ENCODE measurements around the gene RAB44. TPM values are rescaled to one million over a fixed set of nuclear protein-coding genes. Genes with fewer than 3 reads are reported as not detected.

The RAB44 gene
- total and polyA plus RNA-seq, 2 of the 13 experiments (the other 11 are each of a cell fraction or from before 2014, with no cell fraction given) = not detected

GRCh38 chr6:36666826-36667591, 30.6 kb upstream of the RAB44 start (continued):
- no peak for TF ChIP-seq DZIP1 (CRISPR knock-in tag; IDR thresholded peaks at IDR 0.05)
- no peak for TF ChIP-seq PAWR (CRISPR knock-in tag; IDR thresholded peaks at IDR 0.05; ENCODE audit: borderline replicate concordance)
- TF ChIP-seq ZNF512 (CRISPR knock-in tag; IDR thresholded peaks at IDR 0.05) = 0 out of 2 replicates have a peak, but pooled peaks have one; percentile 61
- TF ChIP-seq ZNF225 (CRISPR knock-in tag; IDR thresholded peaks at IDR 0.05) = peak; percentile 77; the same call in 1 of the 2 replicates
- no peak; the same call in 1 of the 2 replicates for TF ChIP-seq ZBTB7A (CRISPR knock-in tag; IDR thresholded peaks at IDR 0.05)
- TF ChIP-seq SP140L (CRISPR knock-in tag; IDR thresholded peaks at IDR 0.05; ENCODE audit: borderline replicate concordance) = peak; percentile 58; the same call in 1 of the 2 replicates
- peak; percentile 97 for TF ChIP-seq UBTF (CRISPR knock-in tag; IDR thresholded peaks at IDR 0.05)
- peak; percentile 54; the same call in 1 of the 2 replicates for TF ChIP-seq CREM (IDR thresholded peaks at IDR 0.05)
- no peak for TF ChIP-seq CREM (CRISPR knock-in tag; IDR thresholded peaks at IDR 0.05)
- peak; percentile 79 for TF ChIP-seq GABPB1 (CRISPR knock-in tag; IDR thresholded peaks at IDR 0.05)
- no peak for TF ChIP-seq PBX2 (CRISPR knock-in tag; IDR thresholded peaks at IDR 0.05)
- TF ChIP-seq NFIB (CRISPR knock-in tag; IDR thresholded peaks at IDR 0.05; ENCODE audit: borderline replicate concordance) = no peak
- TF ChIP-seq ZNF513 (CRISPR knock-in tag; conservative IDR thresholded peaks at IDR 0.05) = 0 out of 2 replicates have a peak, but pooled peaks have one; percentile 82
- no peak for TF ChIP-seq POLR2AphosphoS2 (IDR thresholded peaks at IDR 0.05; ENCODE audit: low read depth, low read length)
- no peak for TF ChIP-seq MLLT10 (CRISPR knock-in tag; IDR thresholded peaks at IDR 0.05)
- no peak for TF ChIP-seq NFE2L2 (IDR thresholded peaks at IDR 0.05; ENCODE audit: low read length)
- no peak for TF ChIP-seq TIGD3 (CRISPR knock-in tag; IDR thresholded peaks at IDR 0.05; ENCODE audit: borderline replicate concordance)
- no peak for TF ChIP-seq ZZZ3 (CRISPR knock-in tag; IDR thresholded peaks at IDR 0.05; ENCODE audit: borderline replicate concordance)
